Measurements from ENCODE around the gene SHTN1. TPM values are rescaled to one million over a fixed set of nuclear protein-coding genes. Genes with fewer than 3 reads are reported as not detected.

SHTN1 gene
- 24.6 and 27.6 TPM in 2 replicates for total RNA-seq (2014; rRNA removed; shearing (Covaris generic))
- 47.1 and 67.0 TPM in 2 replicates for polyA plus RNA-seq (2014; cell fraction: nucleus; rRNA removed)

GRCh38 chr10:117005026-117005526 lies at the start of gene SHTN1:
Gene SHTN1 (minus strand): TSS chr10:117005187. CDS start chr10:117005079, 108 bp downstream.
- peak; percentile 59 for DNase-seq (ENCODE audit: extremely low read depth, low read depth)

GRCh38 chr10:117053482-117053881 lies 48.5 kb upstream of the SHTN1 start:
- no peak for DNase-seq (ENCODE audit: extremely low read depth, low read depth)

GRCh38 chr10:117047947-117048346 lies 43.0 kb upstream of the SHTN1 start:
- DNase-seq (ENCODE audit: extremely low read depth, low read depth): no peak

- no peak for DNase-seq (ENCODE audit: extremely low read depth, low read depth)
Measured at GRCh38 chr10:117016266-117016665, 11.3 kb upstream of the SHTN1 start.

GRCh38 chr10:117014835-117015234 lies 9.8 kb upstream of the SHTN1 start:
- no peak for DNase-seq (ENCODE audit: extremely low read depth, low read depth)

- DNase-seq (ENCODE audit: extremely low read depth, low read depth): peak; percentile 45
Measured at GRCh38 chr10:117007080-117007479, 2.1 kb upstream of the SHTN1 start.

- peak; percentile 27 for DNase-seq (ENCODE audit: extremely low read depth, low read depth)
Measured at GRCh38 chr10:117005527-117006055, 604 bp upstream of the SHTN1 start.

- peak; percentile 47 for DNase-seq (ENCODE audit: extremely low read depth, low read depth)
Measured at GRCh38 chr10:117004227-117005025, 561 bp downstream of the SHTN1 start.

GRCh38 chr10:117003336-117003735 lies 1.7 kb downstream of the SHTN1 start:
- no peak for DNase-seq (ENCODE audit: extremely low read depth, low read depth)

GRCh38 chr10:117002206-117002605 lies 2.8 kb downstream of the SHTN1 start:
- DNase-seq (ENCODE audit: extremely low read depth, low read depth): no peak

- DNase-seq (ENCODE audit: extremely low read depth, low read depth): no peak
Measured at GRCh38 chr10:117001144-117001543, 3.8 kb downstream of the SHTN1 start.

- no peak for DNase-seq (ENCODE audit: extremely low read depth, low read depth)
Measured at GRCh38 chr10:117000580-117000979, 4.4 kb downstream of the SHTN1 start.

- DNase-seq (ENCODE audit: extremely low read depth, low read depth): no peak
Measured at GRCh38 chr10:116998172-116998571, 6.8 kb downstream of the SHTN1 start.

- no peak for DNase-seq (ENCODE audit: extremely low read depth, low read depth)
Measured at GRCh38 chr10:116997015-116997414, 8.0 kb downstream of the SHTN1 start.

- no peak for DNase-seq (ENCODE audit: extremely low read depth, low read depth)
Measured at GRCh38 chr10:116995648-116996047, 9.3 kb downstream of the SHTN1 start.

- no peak for DNase-seq (ENCODE audit: extremely low read depth, low read depth)
Measured at GRCh38 chr10:116994113-116994890, 10.7 kb downstream of the SHTN1 start.

- no peak for DNase-seq (ENCODE audit: extremely low read depth, low read depth)
Measured at GRCh38 chr10:116993610-116994009, 11.4 kb downstream of the SHTN1 start.

- DNase-seq (ENCODE audit: extremely low read depth, low read depth): no peak
Measured at GRCh38 chr10:116992183-116992582, 12.8 kb downstream of the SHTN1 start.

GRCh38 chr10:116990276-116990800 lies 14.6 kb downstream of the SHTN1 start:
- DNase-seq (ENCODE audit: extremely low read depth, low read depth): no peak

GRCh38 chr10:116989439-116989838 lies 15.5 kb downstream of the SHTN1 start:
- no peak for DNase-seq (ENCODE audit: extremely low read depth, low read depth)

- DNase-seq (ENCODE audit: extremely low read depth, low read depth): no peak
Measured at GRCh38 chr10:116988311-116988710, 16.7 kb downstream of the SHTN1 start.
